Metanephros (tissue), 2 donors: ENCODE measurements around the gene FBXO38. TPM values are rescaled to one million over a fixed set of nuclear protein-coding genes. Genes with fewer than 3 reads are reported as not detected.

Experiments used
- small RNA-seq: library from RNA; depleted of rRNA; stranded (forward); fragments of <200 nt; gene quantifications from one replicate; pipeline ENCODE3, GENCODE V24; 2014; ENCODE audit warnings: low replicate concordance
- total RNA-seq: library from RNA; depleted of rRNA; stranded (reverse); fragments of >200 nt; gene quantifications from one replicate; pipeline ENCODE4 v1.2.3, GENCODE V29; 2014

The FBXO38 gene
- total RNA-seq: 53.0 TPM

GRCh38 chr5:148383564-148384379, at the start of gene FBXO38:
Gene FBXO38 (plus strand): TSS chr5:148383958. CDS start chr5:148394777, 10,819 bp downstream.

GRCh38 chr5:148335259-148335658, 48.5 kb upstream of the FBXO38 start, which contains the start of gene SPINK9:
Gene SPINK9 (plus strand): TSS chr5:148335559. CDS start chr5:148335614, 55 bp downstream.

Small RNA genes lying within 50 kb of the gene (small RNA-seq; reads per million reads assigned to genes)
- gene RF00017: not detected

Other genes with a start within 250 kb of the FBXO38 start
- gene SPINK14, start 215.4 kb upstream of the FBXO38 start, total RNA-seq: not detected
- gene SPINK6, start 180.9 kb upstream of the FBXO38 start, total RNA-seq: not detected
- gene MARCOL, start 145.4 kb upstream of the FBXO38 start, total RNA-seq: not detected
- gene SPINK13, start 115.2 kb upstream of the FBXO38 start, total RNA-seq: not detected
- gene SPINK7, start 71.5 kb upstream of the FBXO38 start, total RNA-seq: not detected
- gene SPINK9, start 48.4 kb upstream of the FBXO38 start, total RNA-seq: not detected